NCI-H510A (cell line): ENCODE data around the gene TGFBR3.

Experiments used
- DNase-seq: peaks from one replicate; lab custom pipeline; 2025; lab: John Stamatoyannopoulos, UW

The TGFBR3 gene

DNA sequence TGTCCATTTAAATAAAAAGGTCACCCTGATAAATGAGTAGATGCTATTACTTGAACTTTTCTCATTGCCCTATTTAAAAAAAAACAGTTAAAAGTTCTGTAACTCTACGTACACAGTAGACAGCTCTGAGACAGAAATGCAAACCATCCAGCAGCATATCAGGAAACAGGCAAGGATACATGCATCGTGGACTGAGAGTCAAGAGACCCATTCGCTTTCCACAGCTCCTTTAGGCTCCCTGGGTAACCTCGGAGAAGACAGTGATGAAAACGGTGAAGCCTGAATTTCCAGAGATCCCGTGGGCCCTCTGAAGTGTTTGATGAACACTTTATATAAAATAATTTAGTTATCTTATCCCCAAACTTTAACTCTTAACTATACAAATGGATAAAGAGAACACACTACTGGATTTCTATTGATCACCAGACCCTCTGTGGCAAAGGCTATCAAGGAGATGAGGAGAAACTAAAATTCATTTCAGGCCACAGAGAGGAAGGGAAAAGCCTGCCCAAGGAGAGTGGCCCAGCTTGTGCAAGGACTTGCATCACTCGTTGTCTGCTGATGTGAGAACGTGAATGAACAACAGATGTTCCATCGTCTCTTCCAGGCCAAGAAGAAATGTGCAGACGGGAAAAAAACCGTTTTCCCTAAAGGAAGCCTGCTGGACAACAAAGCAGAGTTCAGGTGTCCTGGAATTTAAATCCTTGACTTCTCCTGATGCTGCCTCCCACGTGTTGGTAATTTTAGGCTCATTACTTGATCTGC lies 131.0 kb downstream of the TGFBR3 start:
- DNase-seq, result no peak

DNA sequence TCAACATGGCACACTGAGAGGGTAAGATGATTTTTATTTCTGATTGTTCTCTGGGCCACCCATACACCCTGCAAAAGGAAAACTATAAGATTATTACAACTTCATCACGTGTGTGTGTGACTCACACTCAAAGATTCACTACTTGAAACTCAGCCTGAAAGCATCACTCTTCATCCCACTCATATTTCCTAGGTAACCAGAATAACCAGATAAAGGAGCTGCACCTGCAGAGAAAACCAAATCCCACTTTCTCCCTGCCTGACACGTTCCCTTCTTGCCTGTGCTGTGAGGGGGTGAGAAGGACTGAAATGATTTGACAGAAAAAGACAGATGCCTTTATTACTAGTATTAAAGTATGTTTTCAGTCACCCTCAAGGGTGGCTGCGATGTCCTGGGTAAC lies 131.6 kb downstream of the TGFBR3 start:
- DNase-seq, result no peak

DNA sequence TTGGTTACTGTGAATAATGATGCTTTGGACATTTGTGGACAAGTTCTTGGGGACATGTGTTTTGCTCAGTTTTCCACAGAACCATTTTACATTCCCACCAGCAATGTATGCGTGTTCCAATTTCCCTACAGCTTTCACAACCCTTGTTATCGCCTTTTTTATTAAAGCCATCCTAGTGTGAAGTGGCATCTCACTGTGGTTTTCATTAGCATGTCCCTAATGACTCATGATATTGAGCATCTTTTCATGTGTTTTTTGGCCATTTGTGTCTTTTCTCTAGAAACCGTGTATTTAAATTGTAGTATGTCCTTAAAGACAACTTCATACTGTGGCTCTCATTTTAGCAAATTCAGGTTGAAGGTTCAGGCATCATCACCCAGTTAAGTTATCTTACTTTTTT lies 132.1 kb downstream of the TGFBR3 start:
- DNase-seq, result no peak

DNA sequence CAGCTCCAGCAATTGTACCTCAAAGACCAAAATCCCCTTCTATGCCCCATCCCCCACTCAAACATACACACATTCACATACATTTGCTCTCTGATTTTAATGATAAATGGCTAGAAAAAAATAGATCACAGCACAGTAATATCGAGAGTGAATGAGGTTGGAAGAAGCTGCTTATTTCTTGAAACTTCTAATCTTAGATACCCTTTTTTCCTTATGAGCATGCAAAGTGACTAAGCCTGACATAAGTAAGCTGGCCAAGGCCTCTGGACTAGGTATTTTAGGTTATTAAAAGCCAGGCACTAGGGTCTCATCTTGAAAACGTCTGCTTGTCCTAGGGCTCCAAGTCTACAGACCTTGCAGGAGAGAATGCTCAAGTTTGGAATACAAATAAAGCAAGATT lies 133.6 kb downstream of the TGFBR3 start:
- DNase-seq, result no peak

DNA sequence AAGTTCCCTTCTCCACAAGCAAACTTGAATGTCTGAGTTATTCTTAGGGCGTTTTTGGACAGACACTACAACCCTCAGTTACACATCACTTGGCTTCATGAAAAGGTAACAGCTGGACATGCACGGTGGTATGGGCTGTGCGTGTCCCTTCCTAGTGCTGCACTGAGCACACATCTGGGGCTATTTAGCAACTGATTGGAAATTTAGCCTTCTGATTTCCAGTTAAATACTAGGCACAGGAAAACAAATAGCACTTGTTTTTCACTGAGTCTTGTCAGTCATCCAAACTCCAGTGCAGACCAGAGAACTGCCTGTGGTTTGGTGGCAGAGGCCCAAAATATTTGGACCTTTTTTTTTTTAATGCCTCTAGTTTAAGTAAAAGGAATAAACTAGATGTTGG lies 134.7 kb downstream of the TGFBR3 start:
- no peak for DNase-seq

DNA sequence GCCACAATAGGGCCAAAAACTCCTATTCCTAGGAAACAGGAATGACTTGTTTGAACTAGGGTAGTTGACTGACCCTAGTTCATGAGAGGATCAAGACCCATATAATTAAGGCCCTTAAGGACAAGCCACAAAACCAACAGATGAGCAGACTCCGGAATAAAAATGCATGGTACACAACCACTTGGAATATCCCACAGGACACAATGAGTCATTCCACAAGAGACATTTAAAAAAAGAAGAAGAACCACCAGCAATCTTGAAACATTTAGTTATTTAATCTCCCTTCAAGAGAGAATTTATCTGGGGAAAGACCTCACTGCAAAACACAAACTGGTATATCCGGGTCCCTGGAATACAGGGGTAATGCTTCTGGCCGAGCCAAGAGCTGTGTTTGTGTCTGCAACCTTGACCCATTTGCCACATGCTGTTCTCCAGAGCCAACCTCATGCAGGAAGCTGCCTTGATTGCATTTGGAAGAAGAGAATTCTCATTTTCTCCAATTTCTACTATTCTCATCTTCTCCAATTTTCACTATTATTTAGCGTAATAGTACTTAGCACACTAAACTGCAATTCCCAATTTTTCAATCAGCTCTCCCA lies 135.5 kb downstream of the TGFBR3 start:
- DNase-seq, result no peak

DNA sequence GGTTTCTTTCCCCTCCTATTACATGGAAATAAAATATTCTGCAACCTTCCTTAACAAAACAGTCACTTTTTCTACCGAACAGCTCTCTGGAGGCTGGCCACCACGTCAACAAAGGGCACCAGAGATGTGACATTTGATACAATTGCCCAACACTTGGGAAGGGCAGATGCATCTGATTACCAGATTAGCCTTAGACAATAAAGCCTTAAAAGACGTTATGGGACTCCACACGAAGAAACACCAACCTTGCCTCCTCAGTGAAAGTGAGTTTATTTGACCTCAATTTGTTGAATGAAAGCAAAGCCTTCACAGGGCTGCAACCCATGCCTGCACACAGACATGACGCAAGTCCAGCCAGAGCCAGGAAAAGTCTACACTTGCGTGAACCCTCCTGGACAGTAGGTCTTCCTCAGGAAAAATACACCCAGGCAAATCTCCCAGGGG lies 136.1 kb downstream of the TGFBR3 start:
- DNase-seq, result no peak

DNA sequence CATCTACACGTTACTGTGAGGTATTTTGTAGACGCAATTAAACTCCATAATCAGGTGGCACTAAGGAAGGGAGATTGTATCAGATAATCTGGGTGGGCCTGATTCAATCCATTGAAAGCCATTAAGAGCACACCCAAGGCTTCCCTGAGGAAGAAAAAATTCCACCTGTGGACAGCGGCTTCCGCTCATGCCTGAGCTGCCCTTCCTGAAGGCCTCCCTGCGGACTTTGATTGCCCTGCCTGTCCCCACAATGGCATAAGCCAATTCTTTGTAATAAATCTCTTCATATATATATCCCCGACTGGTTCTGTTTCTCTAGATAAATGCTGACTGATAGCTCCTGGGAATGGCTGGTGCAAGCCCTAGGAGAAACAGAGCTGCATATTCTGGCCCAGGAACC lies 138.3 kb downstream of the TGFBR3 start:
- DNase-seq, result no peak

DNA sequence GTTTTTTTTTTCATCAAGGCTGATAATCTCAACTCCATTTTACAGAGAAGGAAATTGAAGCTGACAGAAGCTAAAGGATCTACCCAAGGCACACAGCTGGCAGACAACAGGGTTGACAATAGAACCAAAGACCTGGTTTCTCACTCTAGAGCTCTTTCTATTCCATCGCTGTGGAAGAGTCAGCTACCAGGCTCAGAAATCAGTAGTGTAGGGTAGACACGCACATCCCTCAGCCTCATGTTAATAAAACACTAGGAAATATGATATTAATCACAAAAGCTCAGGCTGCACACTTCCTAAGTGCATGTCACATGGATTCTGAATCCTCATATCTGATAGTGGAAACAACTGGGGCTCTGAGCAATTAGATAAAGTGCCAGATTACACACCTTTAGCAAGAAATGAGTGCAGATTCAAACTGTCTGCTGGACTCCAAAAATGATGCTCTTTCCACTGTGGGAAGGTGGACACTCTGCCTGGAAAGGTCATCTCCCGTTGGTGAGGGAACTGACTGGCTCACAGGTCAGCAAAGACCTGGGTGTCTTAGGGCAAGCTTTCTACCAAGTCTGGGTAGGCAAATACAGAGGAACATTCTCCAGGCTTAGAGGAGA lies 139.1 kb downstream of the TGFBR3 start:
- no peak for DNase-seq

DNA sequence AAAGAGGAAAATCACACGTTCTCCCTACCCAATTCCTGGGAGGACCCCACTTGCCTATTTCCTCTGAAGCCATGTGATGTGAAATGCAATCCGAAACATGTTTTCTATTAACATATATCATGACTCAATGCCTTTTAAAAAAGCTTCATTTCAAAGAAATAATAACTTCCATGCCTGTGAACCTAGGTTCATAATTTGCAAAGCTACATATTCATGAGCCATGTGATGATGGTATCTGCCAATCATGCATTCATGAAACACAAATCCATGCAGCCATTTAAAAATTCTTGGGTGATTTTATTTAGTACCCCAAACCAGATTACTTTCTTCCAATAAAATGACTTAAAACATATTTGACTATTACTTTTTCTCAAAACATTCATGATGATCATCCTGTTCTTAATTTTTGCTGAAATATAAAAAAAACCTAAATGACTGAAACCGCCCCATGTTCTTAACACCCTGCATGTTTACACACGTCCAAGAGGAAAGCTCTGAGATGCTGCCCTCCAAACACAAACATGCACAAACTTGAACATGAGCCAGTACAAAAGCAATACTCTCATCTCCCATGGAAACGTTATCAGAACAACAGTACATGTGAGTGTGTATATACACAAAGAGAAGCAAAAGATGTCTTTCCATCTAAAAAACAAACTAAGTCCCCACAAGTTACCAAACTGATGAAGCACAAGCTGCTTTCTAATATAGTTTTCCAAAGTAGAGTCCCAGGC lies 140.1 kb downstream of the TGFBR3 start:
- DNase-seq, result no peak

DNA sequence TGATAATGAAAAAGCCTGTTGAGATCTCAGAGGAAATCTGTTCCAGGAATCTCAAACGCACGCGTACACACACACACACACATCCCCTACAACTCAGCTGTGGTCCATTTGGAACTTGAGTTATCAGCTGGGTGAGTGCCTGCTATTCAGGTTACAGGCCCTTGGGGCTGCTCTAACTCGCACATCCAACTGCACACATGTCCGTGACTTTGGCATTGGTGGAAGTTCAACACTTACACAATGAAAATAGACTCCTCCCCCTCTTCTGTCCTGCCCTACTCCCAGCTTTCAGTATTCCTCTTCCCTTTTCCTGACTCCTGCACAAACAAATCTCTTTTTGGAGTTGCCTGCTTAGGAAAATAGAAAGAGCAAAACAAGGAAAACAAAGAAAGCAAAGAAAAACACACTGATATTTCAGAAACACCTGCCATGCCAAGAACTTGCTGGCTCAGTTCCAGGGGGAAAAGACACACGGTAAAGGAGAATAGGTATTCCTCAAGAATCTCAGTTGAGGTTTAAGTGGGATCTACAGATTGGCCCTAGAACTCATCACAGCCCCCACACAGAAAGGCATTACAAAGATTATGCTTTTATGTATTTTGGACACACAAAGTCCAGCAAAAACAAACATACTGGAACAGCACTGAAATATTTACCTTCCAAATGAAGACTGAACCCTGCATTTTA lies 140.9 kb downstream of the TGFBR3 start:
- peak; percentile 21 for DNase-seq

DNA sequence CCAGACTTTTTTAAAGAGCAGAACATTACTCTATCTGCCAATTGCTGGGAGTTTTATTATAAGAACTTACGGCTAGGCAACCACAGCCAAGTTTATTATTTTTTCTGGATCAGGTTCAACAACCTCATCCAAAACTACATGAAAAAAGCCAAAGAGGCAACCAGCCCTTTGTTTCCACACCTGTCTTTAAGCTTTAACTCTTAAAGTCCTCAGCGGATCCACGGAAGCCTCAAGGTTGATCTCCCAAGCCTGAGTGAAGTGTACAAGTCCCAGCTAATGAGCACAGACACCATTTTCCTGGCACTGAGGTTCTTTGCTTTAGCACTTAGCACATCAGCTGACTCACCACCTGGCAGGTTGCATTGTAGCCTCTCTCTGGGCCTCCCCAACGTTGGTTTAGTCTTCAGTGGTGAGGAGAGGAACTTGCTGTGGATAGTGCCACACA lies 143.1 kb downstream of the TGFBR3 start:
- peak; percentile 30 for DNase-seq

DNA sequence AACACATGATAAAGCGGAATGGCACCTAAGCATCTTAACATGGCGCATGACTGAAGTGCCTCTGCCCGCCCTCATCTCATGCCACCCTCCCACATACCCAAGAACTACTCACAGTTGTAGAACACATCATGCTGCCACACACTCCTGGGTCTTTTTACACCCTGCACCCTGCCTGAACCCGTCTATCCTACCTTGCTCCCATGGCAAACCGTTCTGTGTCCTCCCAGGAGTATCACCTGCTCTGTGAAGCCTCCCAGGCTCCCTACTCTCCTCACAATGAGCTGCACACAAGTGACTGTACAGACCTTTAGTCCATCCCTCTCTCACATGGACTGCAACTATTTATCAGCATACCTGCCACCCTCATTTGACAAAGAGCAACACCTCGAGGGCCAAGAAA lies 144.0 kb downstream of the TGFBR3 start:
- DNase-seq, result no peak

DNA sequence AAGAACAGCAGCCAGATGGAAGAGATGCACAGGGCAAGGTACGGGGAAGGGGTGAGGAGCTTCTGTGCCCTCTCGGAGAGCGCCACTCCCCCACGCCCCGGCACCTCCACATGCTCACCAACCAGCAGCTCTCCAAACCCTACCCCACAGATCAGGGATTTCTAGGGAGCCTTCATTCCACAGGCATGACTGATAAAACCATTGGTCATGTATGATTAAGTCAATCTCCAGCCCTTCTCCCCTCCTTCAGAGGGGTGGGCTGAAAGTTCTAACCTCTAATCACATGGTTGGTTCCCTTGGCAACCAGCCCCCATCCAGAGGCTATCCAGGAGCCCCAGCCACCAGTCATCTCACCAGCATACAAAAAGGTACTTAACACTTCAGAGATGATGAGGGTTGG lies 144.7 kb downstream of the TGFBR3 start:
- DNase-seq, result no peak

DNA sequence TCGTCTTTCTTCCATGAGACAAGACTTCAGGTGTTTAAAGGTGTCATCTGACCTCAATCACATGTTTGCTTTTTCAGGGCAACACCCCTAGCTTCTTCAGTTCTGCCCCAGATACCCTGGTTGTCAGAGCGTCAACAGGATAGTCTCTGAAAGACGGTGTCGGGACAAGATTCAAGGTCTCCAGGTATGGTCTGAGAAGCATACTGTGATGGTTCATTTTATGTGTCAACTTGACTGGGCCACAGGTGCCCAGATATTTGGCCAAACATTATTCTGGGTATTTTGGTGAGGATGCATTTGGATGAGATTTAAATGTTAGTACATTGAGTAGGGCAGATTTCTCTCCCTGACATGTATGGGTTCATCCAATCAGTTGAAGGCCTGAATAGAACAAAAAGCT lies 148.3 kb downstream of the TGFBR3 start:
- DNase-seq, result no peak

DNA sequence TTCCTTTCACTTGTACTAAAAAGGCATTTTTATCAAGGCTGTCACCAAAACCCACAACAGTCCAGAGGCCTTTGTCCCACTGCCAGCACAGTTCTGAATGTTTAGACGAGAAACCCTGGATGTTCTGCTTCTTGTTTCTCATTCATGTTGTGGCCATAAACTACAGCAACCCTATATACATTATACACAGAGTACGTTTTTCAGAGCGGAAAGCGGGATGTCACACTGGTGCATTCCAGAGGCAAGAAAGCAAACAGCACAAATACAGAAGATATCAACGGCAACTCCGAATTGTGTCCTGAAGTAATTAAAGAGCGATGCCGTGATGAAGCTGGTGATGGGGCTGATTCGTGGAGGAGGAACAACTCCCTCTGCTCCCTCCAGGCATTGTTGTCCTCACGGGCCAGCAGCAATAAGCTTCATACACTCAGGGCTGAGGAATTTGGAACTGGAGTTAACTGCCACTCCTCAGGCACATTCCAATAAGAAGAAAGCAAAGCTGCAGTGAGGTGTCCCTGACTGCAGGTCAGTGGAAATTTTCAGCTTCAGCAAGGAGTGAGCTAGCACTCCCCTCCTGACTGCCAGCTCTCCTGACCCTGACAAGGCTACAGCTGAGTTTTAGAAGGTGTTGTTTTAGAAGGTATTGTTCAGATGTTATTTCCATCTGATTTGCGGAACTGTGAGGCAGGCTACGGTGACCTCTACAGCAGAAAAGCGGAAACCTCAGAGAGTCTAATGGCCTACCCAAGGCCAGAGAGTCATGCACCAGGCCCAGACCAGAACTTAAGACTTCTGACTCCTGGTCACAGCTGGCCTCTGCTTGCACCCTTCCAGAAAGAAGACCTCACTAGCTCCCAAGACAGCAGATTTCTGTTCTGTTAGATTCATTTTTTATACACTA lies 149.0 kb downstream of the TGFBR3 start:
- DNase-seq, result no peak

DNA sequence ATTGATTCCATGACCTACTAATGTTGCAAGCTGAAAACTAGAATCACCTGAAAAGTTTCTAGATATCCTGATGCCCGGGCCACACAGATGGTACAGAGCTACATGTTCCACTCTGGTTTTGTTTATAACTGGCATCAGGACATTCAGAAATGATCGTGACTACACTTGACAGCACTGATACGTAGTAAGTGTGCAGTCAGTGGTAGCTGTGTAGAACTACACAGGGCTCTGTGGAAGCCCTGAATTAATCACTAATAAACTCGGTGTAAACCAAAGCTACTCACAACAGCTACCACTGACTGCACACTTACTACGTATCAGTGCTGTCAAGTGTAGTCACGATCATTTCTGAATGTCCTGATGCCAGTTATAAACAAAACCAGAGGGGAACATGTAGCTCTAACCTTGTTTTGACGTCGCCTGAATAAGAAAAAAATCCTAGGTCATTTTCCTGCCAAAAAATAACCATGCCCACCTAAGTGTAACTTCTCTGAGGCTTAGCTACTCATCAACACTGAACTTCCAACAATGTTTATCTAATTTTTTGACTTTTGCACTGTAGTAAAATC lies 149.7 kb downstream of the TGFBR3 start:
- no peak for DNase-seq

DNA sequence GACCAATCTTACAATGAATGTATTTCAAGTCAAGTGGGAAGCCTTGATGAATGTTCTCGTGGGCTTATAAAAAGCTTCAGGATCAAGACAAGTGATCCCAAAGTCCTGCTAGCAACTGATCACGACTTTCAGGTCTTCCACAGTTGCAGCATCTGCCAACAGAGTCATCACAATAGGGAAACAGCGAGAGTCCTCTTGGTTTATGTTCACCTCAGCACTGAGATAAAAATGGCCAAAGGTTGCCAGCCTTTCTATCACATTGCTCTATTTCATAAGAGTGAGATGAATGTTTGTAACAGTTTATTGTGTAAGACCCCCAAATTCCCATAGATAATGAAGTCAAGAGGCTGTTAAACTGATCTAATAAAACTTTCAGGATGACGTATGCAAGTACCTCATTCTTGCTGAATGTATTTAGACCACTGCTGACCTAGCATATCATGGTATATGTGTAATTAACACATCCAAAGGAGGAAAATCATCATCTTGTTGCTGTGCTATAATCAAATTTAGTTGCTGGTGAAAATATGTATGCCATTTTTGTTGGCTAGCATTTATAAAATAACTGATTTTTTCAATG lies 150.6 kb downstream of the TGFBR3 start:
- DNase-seq, result no peak

DNA sequence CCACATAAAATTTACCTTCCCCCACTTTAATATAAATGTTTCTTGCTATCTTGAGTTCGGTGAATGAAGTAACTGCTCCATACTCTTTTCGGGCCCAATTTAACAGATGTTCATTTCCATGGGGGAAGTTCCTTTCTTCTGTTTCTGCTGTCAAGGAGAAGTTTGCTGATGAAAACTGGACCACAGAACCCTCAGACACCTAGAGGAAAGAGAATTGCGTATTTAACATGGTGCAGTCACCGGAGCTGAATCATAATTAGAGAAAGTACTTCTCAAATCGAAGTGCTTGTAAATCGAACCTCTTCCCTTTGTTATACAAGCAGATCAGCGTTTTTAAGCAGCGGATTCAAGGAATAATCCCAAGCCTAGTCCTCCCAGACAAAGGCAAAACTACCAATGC lies 151.2 kb downstream of the TGFBR3 start:
- no peak for DNase-seq

DNA sequence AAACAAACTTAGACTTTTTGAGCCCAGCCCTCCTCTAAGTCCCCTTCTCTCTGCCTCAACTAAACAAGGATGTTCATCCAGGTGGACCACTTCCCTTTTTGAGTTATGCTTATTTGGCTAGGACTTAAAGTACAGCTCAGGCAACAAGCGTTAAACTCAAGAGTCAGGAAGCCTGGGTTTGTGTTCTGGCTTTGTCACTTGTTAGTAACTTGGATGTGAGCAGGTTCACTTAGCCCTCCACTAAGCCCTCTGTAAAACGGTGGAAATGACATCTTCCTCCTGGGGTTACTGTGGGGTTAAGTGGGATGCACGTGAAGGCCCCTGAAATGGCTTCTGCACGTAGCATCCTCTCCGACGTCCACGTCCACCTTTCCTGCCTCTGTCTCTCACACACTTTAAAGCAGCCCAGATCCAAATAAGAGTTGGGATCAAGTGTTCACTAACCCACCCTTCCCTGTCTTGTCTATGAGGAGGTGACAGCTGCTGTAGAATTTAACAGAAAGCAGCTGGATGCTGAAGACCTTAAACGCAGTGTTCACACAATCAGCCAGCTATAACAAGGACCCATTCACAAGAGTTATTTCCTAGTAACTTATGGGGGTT lies 152.7 kb downstream of the TGFBR3 start:
- no peak for DNase-seq
